Mesenchymal stem cell (in vitro differentiated cells and primary cell): ENCODE results near the gene P3H3.

Experiments
- DNase-seq: peaks from one replicate; pipeline ENCODE4 v3.0.0-alpha.2; 2013
- H2AFZ ChIP-seq: one replicate; pipeline ENCODE4 v1.6.1; 2013; ENCODE audit warnings: low read depth, mild to moderate bottlenecking, control low read depth, inconsistent platforms, low read length, moderate library complexity
- H2AK5ac ChIP-seq: 2 replicates; pipeline ENCODE4 v1.6.1; 2013; ENCODE audit warnings: low read length, moderate library complexity, mild to moderate bottlenecking, inconsistent platforms; ENCODE audit not compliant: severe bottlenecking
- H2BK120ac ChIP-seq: one replicate; pipeline ENCODE4 v1.6.1; 2013; ENCODE audit warnings: low read depth, mild to moderate bottlenecking, inconsistent platforms, low read length, moderate library complexity
- H2BK12ac ChIP-seq, 2 experiments: one replicate each; pipeline ENCODE4 v1.6.1; 2013; ENCODE audit warnings: inconsistent platforms in 2 of 2, low read length in 2 of 2, mild to moderate bottlenecking in 2 of 2, moderate library complexity in 2 of 2, control low read depth in 1 of 2
- H2BK15ac ChIP-seq: one replicate; pipeline ENCODE4 v1.6.1; 2013; ENCODE audit warnings: mild to moderate bottlenecking, low read depth, inconsistent platforms; ENCODE audit not compliant: poor library complexity, severe bottlenecking
- H2BK5ac ChIP-seq: 2 replicates; pipeline ENCODE4 v1.6.1; 2013; ENCODE audit warnings: low read depth, mild to moderate bottlenecking, low read length, control low read depth, inconsistent platforms; ENCODE audit not compliant: poor library complexity, severe bottlenecking
- H3K14ac ChIP-seq, 2 experiments: one replicate each; pipeline ENCODE4 v1.6.1; 2013; ENCODE audit warnings: inconsistent platforms in 2 of 2, low read length in 2 of 2, control low read depth in 1 of 2, mild to moderate bottlenecking in 1 of 2, moderate library complexity in 1 of 2
- H3K18ac ChIP-seq, 2 experiments: one replicate each; pipeline ENCODE4 v1.6.1; 2013; ENCODE audit warnings: inconsistent platforms in 2 of 2, low read length in 2 of 2, control low read depth in 1 of 2, low read depth in 1 of 2, mild to moderate bottlenecking in 1 of 2
- H3K23ac ChIP-seq, 2 experiments: one replicate each; pipeline ENCODE4 v1.6.1; 2013; ENCODE audit warnings: inconsistent platforms in 2 of 2, low read length in 2 of 2, mild to moderate bottlenecking in 2 of 2, moderate library complexity in 2 of 2, control low read depth in 1 of 2
- H3K27ac ChIP-seq: 2 replicates; pipeline ENCODE4 v1.5.1; 2013; ENCODE audit warnings: mild to moderate bottlenecking, moderate library complexity, low read length, control low read depth, inconsistent platforms; ENCODE audit not compliant: poor library complexity, severe bottlenecking
- H3K27me3 ChIP-seq, 2 experiments: 2 replicates each; pipeline versions ENCODE4 v1.6.1 to v1.7.0; 2013; ENCODE audit warnings: low read length in 2 of 2, mild to moderate bottlenecking in 2 of 2, moderate library complexity in 2 of 2, control low read depth in 1 of 2, inconsistent platforms in 1 of 2; ENCODE audit not compliant: control insufficient read depth in 1 of 2, insufficient read depth in 1 of 2
- H3K36me3 ChIP-seq, 2 experiments: 2 replicates each; pipeline versions ENCODE4 v1.6.1 to v1.7.0; 2013; ENCODE audit warnings: low read length in 2 of 2, control low read depth in 1 of 2, inconsistent platforms in 1 of 2, low read depth in 1 of 2, mild to moderate bottlenecking in 1 of 2; ENCODE audit not compliant: insufficient read depth in 2 of 2, control insufficient read depth in 1 of 2
- H3K4ac ChIP-seq, 2 experiments: one replicate each; pipeline ENCODE4 v1.6.1; 2013; ENCODE audit warnings: inconsistent platforms in 2 of 2, low read length in 2 of 2, mild to moderate bottlenecking in 2 of 2, moderate library complexity in 2 of 2, control low read depth in 1 of 2, low read depth in 1 of 2
- H3K4me1 ChIP-seq: 2 replicates; pipeline ENCODE4 v1.6.1; 2013; ENCODE audit warnings: low read depth, low read length, control low read depth; ENCODE audit not compliant: control insufficient read depth, insufficient read depth
- H3K4me2 ChIP-seq: 2 replicates; pipeline ENCODE4 v1.6.1; 2013; ENCODE audit warnings: low read length, mild to moderate bottlenecking, inconsistent platforms; ENCODE audit not compliant: poor library complexity, severe bottlenecking
- H3K4me3 ChIP-seq, 2 experiments: 2 replicates each; pipeline versions ENCODE4 v1.5.1 to v1.7.0; 2013; ENCODE audit warnings: low read length in 2 of 2, mild to moderate bottlenecking in 2 of 2, control low read depth in 1 of 2, low read depth in 1 of 2; ENCODE audit not compliant: insufficient read depth in 1 of 2
- H3K79me1 ChIP-seq: replicated peaks from 2 replicates; pipeline ENCODE4 v1.6.1; 2013; ENCODE audit warnings: mild to moderate bottlenecking, control low read depth, low read length, inconsistent platforms; ENCODE audit not compliant: poor library complexity, severe bottlenecking
- H3K9ac ChIP-seq: 2 replicates; pipeline ENCODE4 v1.7.0; 2013; ENCODE audit warnings: mild to moderate bottlenecking, low read length, moderate library complexity
- H3K9me3 ChIP-seq: 2 replicates; pipeline ENCODE4 v1.7.0; 2013; ENCODE audit warnings: mild to moderate bottlenecking, low read length; ENCODE audit not compliant: control insufficient read depth
- H4K8ac ChIP-seq: one replicate; pipeline ENCODE4 v1.6.1; 2013; ENCODE audit warnings: inconsistent platforms, mild to moderate bottlenecking, low read length, moderate library complexity
- H4K91ac ChIP-seq: one replicate; pipeline ENCODE4 v1.6.1; 2013; ENCODE audit warnings: mild to moderate bottlenecking, low read length, inconsistent platforms
- WGBS: methylation state at CpG from one replicate; pipeline ENCODE4 v1.1.7; 2013; ENCODE audit warnings: mixed read lengths; 5-methylcytosine and 5-hydroxymethylcytosine counted together

Gene P3H3

GRCh38 chr12:6849976-6850560, 21.9 kb downstream of the P3H3 start:
- peak overlapping the region in 1 of 2 experiments; percentile 98 for H3K4me3 ChIP-seq
- no peak for DNase-seq
- H2BK12ac ChIP-seq: no peak overlapping the region
- H3K18ac ChIP-seq: no peak overlapping the region
- H3K27me3 ChIP-seq: no peaks in the 10 kb centered on the region
- H3K36me3 ChIP-seq: peaks cover 47 to 51% of the 10 kb centered on the region in 2 experiments
- peak overlapping the region; percentile 94 for H3K9ac ChIP-seq
- no peak overlapping the region for H3K14ac ChIP-seq
- no peak overlapping the region for H2AFZ ChIP-seq
- H3K23ac ChIP-seq: no peak overlapping the region
- no peak overlapping the region for H3K4me2 ChIP-seq
- 90% methylated on average over 10 of the region's 10 CpGs for WGBS
- H3K4ac ChIP-seq: no peak overlapping the region
- H2BK120ac ChIP-seq: no peak overlapping the region
- no peak overlapping the region for H4K91ac ChIP-seq
- no peak overlapping the region for H4K8ac ChIP-seq
- H2BK5ac ChIP-seq: no peak overlapping the region
- H3K4me1 ChIP-seq: peaks cover 16% of the 10 kb centered on the region
- no peak overlapping the region for H3K27ac ChIP-seq
- H3K79me1 ChIP-seq: peaks cover 24% of the 10 kb centered on the region
- no peaks in the 10 kb centered on the region for H3K9me3 ChIP-seq
- H2AK5ac ChIP-seq: no peak overlapping the region
- peak overlapping the region; percentile 12 for H2BK15ac ChIP-seq

- Histone ChIP-seq H3K4ac (no peak overlapping the region), H3K36me3 (peaks cover 46 to 50% of the 10 kb centered on the region in 2 experiments), H3K27me3 (no peaks in the 10 kb centered on the region), H2BK15ac (no peak overlapping the region), H3K18ac (peak overlapping the region in 1 of 2 experiments; percentile 24), H2BK12ac (no peak overlapping the region), H2AK5ac (no peak overlapping the region), H3K79me1 (peaks cover 27% of the 10 kb centered on the region), H2AFZ (no peak overlapping the region), H4K91ac (peak overlapping the region; percentile 21), H3K9me3 (no peaks in the 10 kb centered on the region), H2BK120ac (no peak overlapping the region), H3K14ac (no peak overlapping the region), H3K23ac (no peak overlapping the region), H3K4me3 (peak overlapping the region; percentile 42 to 98), H3K4me2 (peak overlapping the region; percentile 77), H3K27ac (no peak overlapping the region), H2BK5ac (peak overlapping the region; percentile 14), H3K9ac (peak overlapping the region; percentile 94), H3K4me1 (peaks cover 16% of the 10 kb centered on the region), H4K8ac (no peak overlapping the region)
- no peak for DNase-seq
- 21% methylated on average over 13 of the region's 16 CpGs for WGBS
Observed at GRCh38 chr12:6850796-6851152, 22.6 kb downstream of the P3H3 start.

DNA sequence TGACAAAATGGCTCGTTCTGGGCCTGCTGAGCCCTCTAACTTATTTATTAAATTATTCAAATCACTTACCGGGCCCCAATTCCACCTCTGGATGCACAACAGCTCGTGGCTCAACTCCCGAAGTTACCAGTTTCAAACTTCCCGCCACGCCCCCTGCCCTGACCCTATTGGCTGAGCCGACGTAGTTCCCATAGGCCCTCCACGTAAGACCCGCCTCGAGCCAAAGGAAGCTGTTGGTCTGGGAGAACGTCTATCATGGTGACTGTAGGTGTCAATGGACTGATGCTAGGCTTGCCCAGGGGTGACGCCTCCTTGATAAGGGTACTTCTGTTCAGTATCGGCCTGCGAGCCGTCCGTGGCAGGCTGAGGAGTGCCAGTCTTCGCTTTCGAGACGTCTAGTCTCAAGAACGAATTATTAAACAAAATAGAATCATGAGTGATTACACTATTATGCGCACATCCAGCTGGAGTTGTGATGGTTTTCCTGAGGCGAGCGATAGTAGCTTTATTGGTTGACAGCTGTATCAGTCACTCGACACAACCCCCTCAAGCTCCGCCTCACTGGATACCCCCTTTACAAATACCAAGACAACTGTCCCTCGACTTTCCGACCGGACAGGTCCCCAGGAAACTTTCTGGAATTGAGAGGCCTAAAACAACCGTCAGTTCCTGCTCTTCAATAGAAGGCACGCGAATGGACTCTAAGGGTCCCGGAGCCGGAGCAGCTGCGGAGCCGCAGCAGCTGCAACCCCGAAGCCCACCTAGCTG, 23.1 kb downstream of the P3H3 start, which contains the start of gene CDCA3:
CDCA3 (minus strand) TSS at position 134 of the 768 bp plus-strand sequence. CDS start 334 bp downstream, outside the sequence.
- Histone ChIP-seq H2AK5ac (no peak within 1 kb of the TSS), H3K9ac (peak within 1 kb of the TSS; percentile 94), H3K4me1 (peaks cover 16% of the 10 kb centered on the region), H4K91ac (peak within 1 kb of the TSS; percentile 79), H2BK120ac (no peak within 1 kb of the TSS), H3K4ac (peak within 1 kb of the TSS; percentile 29 to 61), H4K8ac (peak within 1 kb of the TSS; percentile 92), H3K27ac (peak within 1 kb of the TSS; percentile 94), H3K4me2 (peak within 1 kb of the TSS; percentile 77), H3K9me3 (no peaks in the 10 kb centered on the region), H2BK12ac (peak within 1 kb of the TSS in 1 of 2 experiments; percentile 29), H2BK15ac (peak within 1 kb of the TSS; percentile 85), H2BK5ac (peak within 1 kb of the TSS; percentile 14), H2AFZ (no peak within 1 kb of the TSS), H3K79me1 (peaks cover 30% of the 10 kb centered on the region), H3K23ac (no peak within 1 kb of the TSS), H3K14ac (peak within 1 kb of the TSS in 1 of 2 experiments; percentile 57), H3K36me3 (peaks cover 46 to 50% of the 10 kb centered on the region in 2 experiments), H3K18ac (peak within 1 kb of the TSS; percentile 94 to 96), H3K4me3 (peak within 1 kb of the TSS; percentile 82 to 98), H3K27me3 (no peaks in the 10 kb centered on the region)
- DNase-seq: peak; percentile 99
- WGBS: under 1% methylated on average over 30 of the region's 37 CpGs
